Neutrophil (primary cell): ENCODE measurements around the gene NAA40.

Source experiments
- H3K27ac ChIP-seq: fragments of 200-600 bp; sonication (generic); 2 replicates; pipeline ENCODE4 v1.5.1; 2016; ENCODE audit warnings: mild to moderate bottlenecking, moderate library complexity
- H3K27me3 ChIP-seq: fragments of 200-600 bp; sonication (generic); 2 replicates; pipeline ENCODE4 v1.6.0; 2016; ENCODE audit warnings: mild to moderate bottlenecking
- H3K36me3 ChIP-seq: fragments of 200-600 bp; sonication (generic); 2 replicates; pipeline ENCODE4 v1.5.1; 2017
- H3K4me1 ChIP-seq, 2 experiments: fragments of 200-600 bp in 1 of 2; sonication (generic) in 1 of 2; 1 replicate in 1 of 2; 2 replicates in 1 of 2; pipeline versions ENCODE4 v1.5.1 to v1.6.1; 2013 to 2016; ENCODE audit warnings: low read depth in 1 of 2, low read length in 1 of 2, mild to moderate bottlenecking in 1 of 2, moderate library complexity in 1 of 2; ENCODE audit not compliant: control insufficient read depth in 1 of 2, insufficient read depth in 1 of 2
- H3K4me3 ChIP-seq, 2 experiments: fragments of 200-600 bp in 1 of 2; sonication (generic) in 1 of 2; 1 replicate in 1 of 2; 2 replicates in 1 of 2; pipeline ENCODE4 v1.5.1; 2013 to 2016; ENCODE audit warnings: low read depth in 1 of 2, low read length in 1 of 2, mild to moderate bottlenecking in 1 of 2, moderate library complexity in 1 of 2
- H3K9me3 ChIP-seq: fragments of 200-600 bp; sonication (generic); 2 replicates; pipeline ENCODE4 v1.5.1; 2016
- TF ChIP-seq, protein P1 (sequence below): fragments of 200-600 bp; sonication (generic); IDR thresholded peaks from 2 replicates; pipeline ENCODE4 v1.5.1; 2016; ENCODE audit warnings: antibody characterized with exemption

The NAA40 gene

DNA sequence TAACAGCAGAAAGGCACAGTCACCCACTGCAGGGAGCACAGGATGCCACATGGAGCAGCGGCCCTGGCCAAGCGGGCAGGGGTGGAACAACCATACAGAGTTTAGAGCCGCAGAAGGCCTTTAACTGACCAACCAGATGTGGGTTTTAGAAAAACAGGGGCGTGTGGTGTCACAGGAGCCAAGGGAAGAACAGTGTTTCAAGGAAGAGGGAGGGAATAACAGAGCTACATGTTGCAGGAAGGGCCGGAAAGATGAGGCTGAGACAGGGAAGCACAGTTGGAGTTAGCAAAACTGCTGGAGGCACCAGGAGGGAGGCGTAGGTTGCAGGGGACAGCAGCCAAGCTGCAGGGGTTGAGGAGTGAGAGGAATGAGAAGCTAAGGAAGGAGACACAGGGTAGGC, 7.8 kb upstream of the NAA40 start:
- no peak overlapping the region for H3K4me3 ChIP-seq

DNA sequence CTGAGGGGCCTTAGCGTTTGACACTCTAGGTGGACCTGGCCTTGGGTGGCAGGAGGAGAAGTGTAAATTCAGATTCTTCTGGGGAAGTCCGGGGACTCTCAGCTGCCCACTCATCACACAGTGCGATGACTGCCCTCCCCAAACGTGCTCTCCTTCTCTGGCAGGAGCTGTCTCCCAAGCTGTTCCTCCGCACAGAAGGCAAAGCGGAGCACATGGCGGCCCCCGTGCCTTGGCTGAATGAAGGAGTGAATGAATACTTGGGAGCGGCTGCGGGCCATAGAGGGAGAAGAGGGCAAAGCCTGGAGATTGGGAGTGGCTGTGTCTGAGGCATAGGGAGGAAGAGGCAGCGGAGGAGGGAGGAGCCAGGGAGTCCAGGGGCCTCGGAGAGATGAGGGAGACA, 6.9 kb upstream of the NAA40 start:
- Histone ChIP-seq H3K4me1 (no peaks in the 10 kb centered on the region), H3K9me3 (no peaks in the 10 kb centered on the region), H3K27ac (no peak overlapping the region), H3K27me3 (peaks cover 30% of the 10 kb centered on the region), H3K4me3 (no peak overlapping the region), H3K36me3 (no peaks in the 10 kb centered on the region)
- TF ChIP-seq, protein P1, sequence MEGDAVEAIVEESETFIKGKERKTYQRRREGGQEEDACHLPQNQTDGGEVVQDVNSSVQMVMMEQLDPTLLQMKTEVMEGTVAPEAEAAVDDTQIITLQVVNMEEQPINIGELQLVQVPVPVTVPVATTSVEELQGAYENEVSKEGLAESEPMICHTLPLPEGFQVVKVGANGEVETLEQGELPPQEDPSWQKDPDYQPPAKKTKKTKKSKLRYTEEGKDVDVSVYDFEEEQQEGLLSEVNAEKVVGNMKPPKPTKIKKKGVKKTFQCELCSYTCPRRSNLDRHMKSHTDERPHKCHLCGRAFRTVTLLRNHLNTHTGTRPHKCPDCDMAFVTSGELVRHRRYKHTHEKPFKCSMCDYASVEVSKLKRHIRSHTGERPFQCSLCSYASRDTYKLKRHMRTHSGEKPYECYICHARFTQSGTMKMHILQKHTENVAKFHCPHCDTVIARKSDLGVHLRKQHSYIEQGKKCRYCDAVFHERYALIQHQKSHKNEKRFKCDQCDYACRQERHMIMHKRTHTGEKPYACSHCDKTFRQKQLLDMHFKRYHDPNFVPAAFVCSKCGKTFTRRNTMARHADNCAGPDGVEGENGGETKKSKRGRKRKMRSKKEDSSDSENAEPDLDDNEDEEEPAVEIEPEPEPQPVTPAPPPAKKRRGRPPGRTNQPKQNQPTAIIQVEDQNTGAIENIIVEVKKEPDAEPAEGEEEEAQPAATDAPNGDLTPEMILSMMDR: no peak

More for the DNA sequence above, 7.8 kb upstream of the NAA40 start:
- H3K36me3 ChIP-seq: no peaks in the 10 kb centered on the region
- no peaks in the 10 kb centered on the region for H3K4me1 ChIP-seq
- H3K9me3 ChIP-seq: no peaks in the 10 kb centered on the region
- peaks cover 32% of the 10 kb centered on the region for H3K27me3 ChIP-seq
- no peak overlapping the region for H3K27ac ChIP-seq
- TF ChIP-seq, protein P1: no peak

DNA sequence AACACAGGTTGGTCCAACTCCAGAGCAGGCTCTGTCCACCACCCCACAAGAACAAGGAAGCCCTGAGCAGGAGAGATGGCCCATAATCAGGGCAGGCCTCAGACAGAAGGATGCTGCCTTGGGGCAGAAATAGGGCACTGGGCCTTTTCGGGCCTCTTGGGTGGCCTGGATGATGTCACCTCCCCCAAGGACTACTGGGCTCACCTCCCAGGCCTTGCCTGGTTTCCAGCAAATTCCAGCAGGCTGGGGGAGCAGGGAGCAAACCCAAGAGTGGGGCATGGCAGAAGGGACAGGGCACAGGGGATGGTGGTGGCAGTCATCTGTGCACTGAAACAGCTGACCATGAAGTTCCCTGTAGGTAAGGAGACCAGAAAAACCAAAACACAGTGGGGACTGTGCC, 5.3 kb upstream of the NAA40 start:
- Histone ChIP-seq H3K4me1 (peaks cover 9 to 10% of the 10 kb centered on the region in 2 experiments), H3K36me3 (no peaks in the 10 kb centered on the region), H3K4me3 (no peak overlapping the region), H3K27me3 (peaks cover 15% of the 10 kb centered on the region), H3K27ac (no peak overlapping the region), H3K9me3 (no peaks in the 10 kb centered on the region)
- TF ChIP-seq, protein P1: no peak

DNA sequence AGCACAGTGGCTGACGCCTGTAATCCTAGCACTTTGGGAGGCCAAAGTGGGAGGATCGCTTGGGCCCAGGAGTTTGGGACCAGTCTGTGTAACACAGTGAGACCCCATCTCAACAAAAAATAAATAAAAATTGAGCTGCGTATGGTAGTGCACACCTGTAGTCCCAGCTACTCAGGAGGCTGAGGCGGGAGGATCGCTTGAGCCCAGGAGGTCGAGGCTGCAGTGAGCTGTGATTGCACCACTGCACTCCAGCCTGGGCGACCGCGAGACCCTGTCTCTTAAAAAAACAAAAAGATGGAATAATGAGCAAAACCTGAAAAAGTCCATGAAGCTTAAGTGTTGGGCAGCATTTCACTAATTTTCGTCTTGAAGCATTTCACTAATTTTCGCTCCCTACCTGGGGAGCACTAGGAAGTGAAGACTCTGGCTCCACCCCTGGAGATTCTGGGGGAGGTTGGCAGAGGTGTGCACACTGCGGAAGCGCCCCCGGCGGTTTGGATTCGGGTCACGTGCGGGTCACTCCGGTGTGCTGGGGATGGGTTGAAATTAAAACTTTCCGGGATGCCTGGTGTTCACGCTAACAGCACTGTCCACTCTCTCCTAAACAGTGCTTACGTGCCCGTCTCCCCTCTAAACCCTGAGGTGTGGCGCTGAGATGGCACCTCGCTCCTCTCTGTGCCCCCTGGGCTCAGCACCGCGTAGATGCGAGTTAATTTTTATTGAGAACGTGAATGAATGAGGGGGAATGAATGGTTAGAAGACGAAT, 906 bp upstream of the NAA40 start:
- H3K9me3 ChIP-seq: no peaks in the 10 kb centered on the region
- no peaks in the 10 kb centered on the region for H3K27me3 ChIP-seq
- H3K36me3 ChIP-seq: no peaks in the 10 kb centered on the region
- TF ChIP-seq, protein P1: no peak
- peak overlapping the region; percentile 82 to 99 for H3K4me3 ChIP-seq
- peaks cover 28 to 30% of the 10 kb centered on the region in 2 experiments for H3K4me1 ChIP-seq
- H3K27ac ChIP-seq: peak overlapping the region; percentile 63

DNA sequence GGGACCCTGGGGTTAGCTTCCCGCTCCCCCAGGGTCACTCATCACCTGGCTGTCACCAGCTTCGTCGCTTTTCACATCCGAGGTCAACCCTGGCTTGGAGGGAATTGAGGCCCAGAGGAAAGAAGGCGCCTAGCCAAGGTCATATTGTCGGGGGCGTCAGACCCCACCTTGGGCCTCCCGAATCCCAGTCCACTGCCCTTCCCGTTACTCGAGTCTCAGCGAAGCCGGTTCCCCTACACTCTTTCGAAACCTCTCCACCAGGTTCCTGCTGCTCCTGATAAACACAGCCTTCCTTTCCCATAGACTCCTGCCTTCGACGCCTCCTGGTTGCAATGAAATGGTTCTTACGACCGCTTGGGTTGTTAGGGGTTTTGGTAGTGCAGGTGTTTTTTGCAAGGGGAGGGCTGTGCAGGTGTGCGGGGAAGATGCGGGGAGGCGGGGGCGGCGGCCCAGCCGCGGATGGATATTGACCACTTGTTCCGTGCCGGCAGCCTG, 642 bp downstream of the NAA40 start:
- Histone ChIP-seq H3K36me3 (no peaks in the 10 kb centered on the region), H3K9me3 (no peaks in the 10 kb centered on the region), H3K4me1 (peaks cover 28 to 30% of the 10 kb centered on the region in 2 experiments), H3K27me3 (no peaks in the 10 kb centered on the region), H3K27ac (peak overlapping the region; percentile 63), H3K4me3 (peak overlapping the region; percentile 82 to 99)
- TF ChIP-seq, protein P1: no peak
